GM12878 (cell line): Measurements from ENCODE around the gene PHLDA2.

Source experiments
- CBX3 ChIP-seq: fragments of 200-600 bp; sonication (generic); IDR thresholded peaks from 2 replicates; pipeline ENCODE4 v1.6.1; 2016; ENCODE audit warnings: low read depth, borderline replicate concordance
- EP300 ChIP-seq, 2 experiments: fragments of 150-350 bp in 1 of 2; IDR thresholded peaks; 2 replicates each; pipeline ENCODE4 v1.6.1; 2011 to 2012; ENCODE audit warnings: low read depth in 2 of 2, low read length in 2 of 2, borderline replicate concordance in 1 of 2, improper control_type of control experiment in 1 of 2, inconsistent platforms in 1 of 2; ENCODE audit not compliant: control insufficient read depth in 1 of 2
- EZH2 ChIP-seq: IDR thresholded peaks from 2 replicates; pipeline ENCODE4 v1.6.1; 2012; ENCODE audit warnings: low read depth, mild to moderate bottlenecking, control low read depth, inconsistent platforms, low read length, borderline replicate concordance; ENCODE audit not compliant: control insufficient read depth
- NFIC ChIP-seq: IDR thresholded peaks from 2 replicates; pipeline ENCODE4 v1.6.1; 2012; ENCODE audit warnings: low read depth, mild to moderate bottlenecking, inconsistent platforms, low read length, moderate library complexity
- SP1 ChIP-seq: IDR thresholded peaks from one replicate; pipeline ENCODE4 v1.6.1; 2011; ENCODE audit warnings: low read depth, low read length
- SREBF1 ChIP-seq: IDR thresholded peaks from 2 replicates; pipeline ENCODE4 v1.6.1; 2012; ENCODE audit warnings: mild to moderate bottlenecking, low read length
- ZNF24 ChIP-seq: fragments of 450-650 bp; IDR thresholded peaks from 2 replicates; pipeline ENCODE4 v1.6.1; 2017; ENCODE audit warnings: antibody characterized with exemption, mild to moderate bottlenecking
- TF ChIP-seq, protein P1 (sequence below), 3 experiments: IDR thresholded peaks in 2 of 3; conservative IDR thresholded peaks in 1 of 3; 2 replicates each; pipeline ENCODE4 v1.5.1; 2011; ENCODE audit warnings: low read depth in 3 of 3, low read length in 3 of 3, mild to moderate bottlenecking in 3 of 3, control low read depth in 2 of 3, moderate library complexity in 2 of 3, inconsistent platforms in 1 of 3, mixed read lengths in 1 of 3; ENCODE audit not compliant: control insufficient read depth in 2 of 3, insufficient read depth in 1 of 3; ENCODE audit errors: extremely low read depth in 1 of 3
- TF ChIP-seq, protein P2 (sequence below): IDR thresholded peaks from 2 replicates; pipeline ENCODE4 v1.6.1; 2011; ENCODE audit warnings: borderline replicate concordance, low read depth, mild to moderate bottlenecking, moderate library complexity, mixed read lengths, low read length; ENCODE audit not compliant: insufficient read depth; ENCODE audit errors: extremely low read length

DNA sequence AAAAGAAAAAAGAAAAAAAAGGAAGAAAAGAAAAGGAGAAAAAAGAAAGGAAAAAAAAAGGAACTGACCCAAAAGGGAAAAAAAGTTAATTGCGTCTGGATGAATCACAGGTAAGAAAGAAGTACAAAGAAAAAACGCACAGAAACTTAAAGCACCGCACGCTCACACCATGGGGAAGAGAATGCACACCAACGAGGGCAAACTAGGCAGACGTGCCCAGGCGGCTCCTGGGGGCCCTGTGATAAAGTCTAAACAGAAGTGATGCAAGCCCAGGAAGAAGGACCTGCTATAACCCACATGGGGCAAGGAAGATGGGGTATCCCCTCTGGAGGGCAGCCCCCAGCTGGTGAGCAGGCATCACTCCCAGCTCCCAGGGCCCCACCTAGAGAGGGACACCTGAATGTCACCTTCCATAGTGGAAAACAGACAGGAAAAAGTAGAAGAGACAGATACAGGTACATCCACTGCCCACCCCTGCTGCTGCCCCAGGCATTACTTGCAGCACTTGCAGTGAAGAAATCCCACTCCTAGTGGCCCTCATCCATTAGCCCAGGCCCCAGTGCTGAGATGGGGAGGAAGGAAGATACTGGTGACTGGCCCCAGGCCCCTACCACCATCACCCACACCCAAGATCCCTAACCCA, 34.0 kb upstream of the PHLDA2 start:
- TF ChIP-seq ZNF24 (no peak), NFIC (no peak), EP300 (IDR thresholded peaks at IDR 0.05; ENCODE audit: borderline replicate concordance in 1 of 2, control insufficient read depth in 1 of 2, low read depth in 2 of 2, low read length in 2 of 2) (no peak), SP1 (no peak), SREBF1 (no peak), EZH2 (no peak), CBX3 (no peak)
- TF ChIP-seq, protein P1, sequence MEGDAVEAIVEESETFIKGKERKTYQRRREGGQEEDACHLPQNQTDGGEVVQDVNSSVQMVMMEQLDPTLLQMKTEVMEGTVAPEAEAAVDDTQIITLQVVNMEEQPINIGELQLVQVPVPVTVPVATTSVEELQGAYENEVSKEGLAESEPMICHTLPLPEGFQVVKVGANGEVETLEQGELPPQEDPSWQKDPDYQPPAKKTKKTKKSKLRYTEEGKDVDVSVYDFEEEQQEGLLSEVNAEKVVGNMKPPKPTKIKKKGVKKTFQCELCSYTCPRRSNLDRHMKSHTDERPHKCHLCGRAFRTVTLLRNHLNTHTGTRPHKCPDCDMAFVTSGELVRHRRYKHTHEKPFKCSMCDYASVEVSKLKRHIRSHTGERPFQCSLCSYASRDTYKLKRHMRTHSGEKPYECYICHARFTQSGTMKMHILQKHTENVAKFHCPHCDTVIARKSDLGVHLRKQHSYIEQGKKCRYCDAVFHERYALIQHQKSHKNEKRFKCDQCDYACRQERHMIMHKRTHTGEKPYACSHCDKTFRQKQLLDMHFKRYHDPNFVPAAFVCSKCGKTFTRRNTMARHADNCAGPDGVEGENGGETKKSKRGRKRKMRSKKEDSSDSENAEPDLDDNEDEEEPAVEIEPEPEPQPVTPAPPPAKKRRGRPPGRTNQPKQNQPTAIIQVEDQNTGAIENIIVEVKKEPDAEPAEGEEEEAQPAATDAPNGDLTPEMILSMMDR (IDR thresholded peaks at IDR 0.05 in 2 of 3, conservative IDR thresholded peaks at IDR 0.05 in 1 of 3; ENCODE audit: control insufficient read depth in 2 of 3, extremely low read depth in 1 of 3, insufficient read depth in 1 of 3, low read depth in 3 of 3, low read length in 3 of 3), result no peak
- TF ChIP-seq, protein P2, sequence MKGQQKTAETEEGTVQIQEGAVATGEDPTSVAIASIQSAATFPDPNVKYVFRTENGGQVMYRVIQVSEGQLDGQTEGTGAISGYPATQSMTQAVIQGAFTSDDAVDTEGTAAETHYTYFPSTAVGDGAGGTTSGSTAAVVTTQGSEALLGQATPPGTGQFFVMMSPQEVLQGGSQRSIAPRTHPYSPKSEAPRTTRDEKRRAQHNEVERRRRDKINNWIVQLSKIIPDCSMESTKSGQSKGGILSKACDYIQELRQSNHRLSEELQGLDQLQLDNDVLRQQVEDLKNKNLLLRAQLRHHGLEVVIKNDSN, result no peak
